Spleen (tissue), 7 donors: ENCODE measurements around the gene NFIX.

ENCODE experiments used
- CTCF ChIP-seq, 11 experiments: fragments of 200-600 bp in 7 of 11; fragments of 450-650 bp in 4 of 11; sonication (generic) in 4 of 11; IDR thresholded peaks in 8 of 11; conservative IDR thresholded peaks in 3 of 11; 1 replicate in 7 of 11; 2 replicates in 4 of 11; pipeline versions ENCODE4 v1.4.0 to v1.8.0; 2016 to 2021; ENCODE audit warnings: antibody characterized with exemption in 11 of 11, inconsistent platforms in 4 of 11, mild to moderate bottlenecking in 1 of 11
- POLR2A ChIP-seq, 3 donors: fragments of 450-650 bp; IDR thresholded peaks; one replicate each; pipeline ENCODE4 v1.5.1; 2017; ENCODE audit warnings: antibody characterized with exemption in 3 of 3, mild to moderate bottlenecking in 1 of 3
- POLR2AphosphoS5 ChIP-seq, 3 donors: sonication (generic); formaldehyde crosslinking; IDR thresholded peaks; one replicate each; pipeline ENCODE4 v1.5.1; 2017; ENCODE audit warnings: antibody characterized with exemption in 3 of 3
- donor health status: DM: no; HTN: no; CAD: no; lungs with moderate emphysema.
- donor health status: DM: no; HTN: no; CAD: no.
- donor health status: DM: no; HTN: no; CAD: no.

- TF ChIP-seq POLR2A (IDR thresholded peaks at IDR 0.05): peak in 1 of 3 donors; percentile 38
- TF ChIP-seq CTCF (IDR thresholded peaks at IDR 0.05 in 8 of 11, conservative IDR thresholded peaks at IDR 0.05 in 3 of 11): peak in 2 of 11 experiments; percentile 18 to 26
- peak; percentile 92 to 96 (median 92) for TF ChIP-seq POLR2AphosphoS5 (IDR thresholded peaks at IDR 0.05)
These were observed 104.1 kb downstream of the NFIX start for GRCh38 chr19:13099073-13099999.
